HG02938 (cell line): Measurements from ENCODE around the gene PITPNC1.
"Not testable (repeated sequence)": the region's sequence is repeated elsewhere in the genome, so short reads cannot be mapped to it uniquely, and the experiment has no call there.

Source experiments
- ATAC-seq: cut with Tn5 transposase; IDR thresholded peaks from one replicate; pipeline ENCODE4 v1.9.1; 2021; ENCODE audit warnings: mild to moderate bottlenecking, moderate library complexity; ENCODE audit not compliant: unreplicated experiment

The PITPNC1 gene

DNA sequence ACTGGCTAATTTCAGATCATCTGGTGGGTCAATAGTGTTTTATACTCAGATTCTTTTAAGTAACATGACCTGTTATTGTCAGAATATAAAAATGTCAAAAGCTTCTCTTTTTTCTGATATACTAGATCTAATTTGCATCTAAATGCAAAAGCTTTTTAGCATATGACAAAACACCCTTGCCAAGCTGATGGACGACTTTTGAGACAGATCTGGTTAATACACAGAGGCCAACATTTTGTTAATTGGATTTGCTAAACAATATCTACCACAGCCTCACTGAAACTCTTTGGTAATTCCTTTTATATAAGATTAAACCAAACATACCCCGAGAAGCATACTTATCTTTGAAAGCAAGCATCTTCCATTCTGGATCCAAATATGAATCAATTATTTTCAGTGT lies 330.4 kb downstream of the PITPNC1 start:
- no peak for ATAC-seq

DNA sequence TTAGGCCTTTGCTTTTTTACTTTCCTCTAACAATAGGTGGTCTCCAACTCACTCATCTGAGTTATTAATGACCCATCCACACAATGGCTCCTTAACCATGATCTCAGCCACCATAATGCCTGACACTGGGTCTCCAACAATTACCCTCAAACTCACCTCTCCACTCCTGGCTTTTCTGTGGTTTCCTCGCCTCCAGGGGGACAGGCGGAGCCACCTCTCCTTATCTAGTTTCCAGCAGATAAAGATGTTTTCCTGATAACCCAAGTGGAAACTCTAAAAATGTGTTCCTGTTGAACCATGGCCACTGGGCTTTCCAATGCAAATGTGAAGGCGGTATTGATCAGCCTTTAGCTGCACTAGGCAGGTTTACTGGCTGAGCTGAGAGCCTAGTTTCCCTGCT lies 331.3 kb downstream of the PITPNC1 start:
- ATAC-seq: no peak

DNA sequence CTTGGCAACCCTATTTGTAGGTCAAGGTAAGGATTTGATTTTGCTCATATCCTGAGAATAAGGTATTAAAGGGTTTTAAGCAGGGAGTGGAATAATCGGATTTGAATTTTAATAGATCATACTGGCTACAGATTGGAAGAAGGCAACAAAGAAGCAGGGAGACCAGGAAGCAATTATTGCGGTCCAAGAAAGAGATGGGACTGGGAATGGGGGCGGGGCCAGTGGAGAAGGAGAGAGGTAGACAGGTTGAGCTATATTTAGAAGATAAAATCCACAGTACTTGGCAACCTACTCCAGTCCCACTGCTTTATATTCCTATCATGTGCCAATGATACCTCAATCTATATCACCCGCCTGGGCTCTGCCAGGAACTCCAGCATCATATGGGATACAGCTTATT lies 334.8 kb downstream of the PITPNC1 start:
- no peak for ATAC-seq

DNA sequence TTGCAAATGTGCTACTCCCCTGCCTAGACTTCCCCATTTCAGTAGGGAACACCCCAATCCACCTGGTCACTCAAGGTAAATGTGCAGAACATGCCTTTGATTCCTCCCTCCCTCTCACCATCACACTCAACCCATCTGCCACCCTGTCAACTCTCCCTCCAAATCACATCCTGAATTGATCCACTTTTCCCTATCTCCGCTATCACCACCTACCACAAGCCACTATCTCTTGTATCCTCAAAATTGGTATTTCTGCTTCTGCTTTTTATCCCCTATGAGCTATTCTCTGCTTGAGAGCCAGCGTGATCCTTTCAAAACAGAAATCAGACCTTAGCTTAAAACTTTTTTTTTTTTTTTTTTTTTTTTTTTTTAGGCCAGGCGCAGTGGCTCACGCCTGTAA lies 335.3 kb downstream of the PITPNC1 start:
- ATAC-seq: no peak

DNA sequence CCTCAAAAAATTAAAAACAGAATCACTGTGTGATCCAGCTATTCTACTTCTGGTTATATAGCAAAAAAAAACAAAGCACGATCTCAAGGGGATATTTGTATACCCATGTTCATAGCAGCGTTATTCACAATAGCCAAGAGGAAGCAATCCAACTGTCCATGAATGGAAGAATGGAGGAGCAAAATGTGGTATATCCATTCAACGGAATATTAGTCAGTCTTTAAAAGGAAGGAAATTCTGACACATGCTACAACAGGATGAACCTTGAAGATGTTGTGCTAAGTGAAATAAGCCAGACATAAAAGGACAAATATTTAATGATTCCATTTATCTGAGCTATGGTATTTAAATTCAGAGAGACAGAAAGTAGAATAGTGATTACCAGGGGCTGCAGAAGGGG lies 336.1 kb downstream of the PITPNC1 start:
- ATAC-seq: no peak

DNA sequence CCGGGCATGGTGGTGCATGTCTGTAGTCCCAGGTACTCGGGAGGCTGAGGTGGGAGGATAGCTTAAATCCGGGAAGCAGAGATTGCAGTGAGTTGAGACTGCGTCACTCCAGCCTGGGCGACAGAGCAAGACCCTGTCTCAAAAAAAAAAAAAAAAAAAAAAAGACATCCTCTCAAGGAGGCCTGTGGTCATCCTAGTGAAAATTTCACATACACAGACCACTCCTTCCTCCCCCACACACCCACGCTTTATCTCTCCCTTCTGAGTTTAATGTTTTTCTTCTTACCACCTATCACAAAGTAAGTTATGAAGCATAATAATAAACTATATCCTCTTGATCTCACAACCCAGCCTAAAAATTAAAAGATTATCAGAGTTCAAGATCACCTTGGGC lies 339.3 kb downstream of the PITPNC1 start:
- no peak for ATAC-seq

DNA sequence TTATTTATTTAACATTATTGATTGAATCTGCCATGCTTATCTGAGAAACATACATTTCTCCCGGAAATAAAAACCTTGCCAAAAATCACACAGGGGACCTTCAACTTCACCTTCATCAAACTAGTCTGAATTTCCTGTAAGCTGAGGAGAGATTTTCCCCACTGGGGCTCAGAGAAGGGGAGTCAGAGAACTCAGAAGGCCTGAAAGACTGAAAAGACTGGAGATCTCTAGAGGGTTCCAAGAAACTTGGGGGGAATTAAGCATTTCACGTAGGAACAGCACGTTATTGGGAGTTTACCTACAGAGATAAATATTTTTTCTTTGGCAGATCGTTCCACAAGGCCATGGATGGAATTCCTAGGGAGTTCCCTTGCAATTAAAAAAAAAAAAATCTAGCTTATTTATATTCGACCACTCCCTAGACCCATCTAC lies 340.1 kb downstream of the PITPNC1 start:
- ATAC-seq: no peak

DNA sequence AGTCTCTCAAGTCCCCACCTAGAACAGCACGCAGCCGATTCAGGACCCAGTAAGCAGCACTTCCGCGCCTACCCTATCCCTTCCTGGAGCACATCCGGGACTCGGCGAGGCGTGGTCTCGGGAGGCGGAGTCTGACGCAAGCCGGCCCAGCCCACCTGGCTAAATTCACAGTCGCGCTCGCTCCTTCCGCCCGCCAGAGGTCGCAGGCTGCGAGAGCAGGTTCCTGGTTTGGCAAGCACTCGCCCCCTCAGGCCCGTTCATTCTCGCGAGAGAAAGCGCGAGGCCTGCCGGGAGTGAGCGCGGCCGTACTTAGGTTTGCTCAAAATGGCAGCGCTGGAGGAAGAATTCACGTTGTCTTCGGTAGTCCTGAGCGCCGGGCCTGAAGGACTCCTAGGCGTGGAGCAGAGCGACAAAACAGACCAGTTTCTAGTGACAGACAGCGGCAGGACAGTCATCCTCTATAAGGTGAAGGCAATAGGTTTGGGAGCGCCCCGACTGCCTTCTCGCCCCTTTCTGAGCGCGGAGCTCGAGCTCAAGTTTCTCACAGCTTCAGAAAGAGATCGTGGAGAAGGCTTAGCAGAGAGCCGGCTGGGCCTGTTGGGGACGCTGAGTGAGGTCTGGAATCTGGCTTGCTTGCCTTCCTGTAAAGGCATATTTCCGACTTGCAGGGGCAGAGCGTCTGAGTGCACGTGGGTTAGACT lies 340.7 kb downstream of the PITPNC1 start, which contains the start of gene NOL11:
Gene NOL11, plus strand, starts transcription at position 313 of the 701 bp plus-strand sequence. Its CDS starts 12 bp downstream, at position 325.
- peak; percentile 96 for ATAC-seq

DNA sequence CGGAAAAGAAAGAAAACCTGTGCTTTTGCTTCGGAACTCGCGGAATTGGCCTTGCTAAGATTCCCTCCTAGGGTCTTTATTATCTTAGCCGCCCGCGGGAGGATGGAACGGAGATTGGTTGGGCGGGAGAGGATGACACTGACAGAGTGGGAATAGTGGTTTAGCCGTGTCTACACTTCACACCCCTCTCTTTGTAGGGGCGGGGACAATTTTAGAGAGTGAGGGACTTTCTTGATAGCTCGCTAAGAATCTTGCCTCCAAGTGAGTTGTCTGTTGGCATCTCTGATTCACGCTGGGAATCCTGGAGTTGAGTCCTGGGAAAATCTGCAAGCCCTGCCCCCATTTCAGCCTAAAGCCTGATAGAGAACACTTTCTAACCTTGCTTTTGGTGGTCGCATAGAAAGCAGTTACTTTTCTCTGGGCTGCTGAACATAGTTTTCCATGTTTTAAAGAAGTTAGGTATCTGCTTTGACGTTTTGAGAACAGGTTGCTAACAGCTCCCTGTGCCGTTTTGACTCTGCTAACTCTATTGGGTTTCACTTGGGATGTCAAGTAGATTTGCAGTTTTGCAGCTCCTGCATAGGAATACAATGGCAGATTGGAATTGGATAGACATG lies 341.4 kb downstream of the PITPNC1 start:
- ATAC-seq: peak; percentile 19

DNA sequence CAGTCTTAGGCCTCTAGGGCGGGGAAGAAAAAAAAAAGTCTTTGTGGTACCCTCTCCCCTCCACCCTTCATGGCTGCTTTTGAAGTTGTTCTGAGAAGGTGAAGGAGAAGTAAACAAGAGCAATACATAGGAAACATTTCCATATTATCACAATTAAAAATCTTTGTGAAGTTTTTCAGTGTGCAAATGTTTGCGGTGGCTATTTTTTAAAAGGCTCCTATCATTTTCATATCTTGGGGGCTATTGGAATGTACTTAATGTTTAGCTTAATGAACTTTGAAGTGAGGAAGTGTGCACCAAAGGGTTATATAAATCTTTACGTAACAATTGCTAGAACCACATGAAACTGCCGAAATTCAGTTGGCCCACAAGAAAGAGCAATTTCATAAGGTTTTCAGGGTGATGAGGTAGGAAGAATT lies 348.3 kb downstream of the PITPNC1 start:
- no peak for ATAC-seq

DNA sequence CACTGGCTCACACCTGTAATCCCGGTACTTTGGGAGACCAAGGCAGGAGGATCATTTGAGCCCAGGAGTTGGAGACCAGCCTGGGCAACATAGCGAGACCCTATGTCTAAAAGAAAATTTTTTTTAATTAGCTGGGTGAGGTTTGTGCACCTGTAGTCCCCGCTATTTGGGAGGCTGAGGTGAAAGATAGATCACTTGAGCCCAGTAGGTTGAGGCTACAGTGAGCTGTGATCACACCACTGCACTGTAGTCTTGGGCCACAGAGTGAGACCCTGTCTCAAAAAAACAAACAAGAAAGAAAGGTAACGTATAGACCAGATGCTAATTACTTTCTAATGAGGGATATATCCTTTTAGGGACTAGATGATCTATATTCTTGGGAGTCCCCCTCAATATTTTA lies 348.7 kb downstream of the PITPNC1 start:
- ATAC-seq: no peak

DNA sequence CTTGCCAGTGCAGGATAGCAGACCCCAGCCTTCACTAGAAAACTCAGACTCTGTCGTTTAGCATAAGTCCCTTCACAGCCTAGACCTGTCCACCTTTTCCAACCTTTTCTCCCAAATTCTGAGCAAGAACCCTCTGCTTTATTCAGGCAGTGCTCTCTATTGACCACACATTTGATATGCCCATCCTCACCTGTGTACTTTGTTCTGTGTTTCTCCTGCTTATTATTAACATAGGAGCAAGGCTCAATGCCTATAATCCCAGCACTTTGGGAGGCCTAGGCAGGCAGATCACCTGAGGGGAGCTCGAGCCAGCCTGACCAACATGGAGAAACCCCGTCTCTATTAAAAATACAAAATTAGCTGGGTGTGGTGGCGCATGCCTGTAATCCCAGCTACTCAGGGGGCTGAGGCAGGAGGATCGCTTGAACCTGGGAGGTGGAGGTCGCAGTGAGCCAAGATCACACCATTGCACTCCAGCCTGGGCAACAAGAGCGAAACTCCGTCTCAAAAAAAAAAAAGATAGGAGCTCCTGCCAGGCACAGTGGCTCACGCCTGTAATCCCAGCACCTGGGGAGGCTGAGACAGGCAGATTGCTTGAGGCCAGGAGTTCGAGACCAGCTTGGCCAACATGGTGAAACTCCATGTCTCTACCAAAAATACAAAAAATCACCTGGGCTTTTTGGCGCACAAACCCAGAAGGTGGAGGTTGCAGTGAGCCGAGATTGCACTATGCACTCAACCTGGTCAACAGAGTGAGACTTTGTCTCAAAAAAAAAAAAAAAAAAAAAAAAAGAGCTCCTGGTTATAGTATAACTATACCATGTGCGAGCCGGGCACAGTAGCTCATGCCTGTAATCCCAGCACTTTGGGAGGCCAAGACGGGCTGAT lies 350.3 kb downstream of the PITPNC1 start:
- not testable (repeated sequence) for ATAC-seq

DNA sequence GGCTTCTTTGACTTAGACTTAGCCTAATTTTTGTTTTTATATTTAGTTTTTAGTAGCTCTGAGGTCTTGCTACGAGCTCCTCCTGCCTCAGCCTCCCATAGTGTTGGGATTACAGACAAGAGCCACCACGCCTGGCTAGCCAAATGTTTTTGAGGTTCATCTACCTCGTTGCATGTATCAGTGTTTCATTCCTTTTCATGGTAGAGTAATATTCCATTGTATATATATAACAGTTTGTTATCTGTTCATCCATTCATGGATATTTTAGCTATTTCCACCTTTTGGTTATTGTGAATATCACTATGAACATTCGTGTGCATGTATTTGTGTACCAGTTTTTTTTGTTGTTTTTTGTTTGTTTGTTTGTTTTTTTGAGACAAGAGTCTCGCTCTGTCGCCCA lies 352.8 kb downstream of the PITPNC1 start:
- ATAC-seq: no peak

DNA sequence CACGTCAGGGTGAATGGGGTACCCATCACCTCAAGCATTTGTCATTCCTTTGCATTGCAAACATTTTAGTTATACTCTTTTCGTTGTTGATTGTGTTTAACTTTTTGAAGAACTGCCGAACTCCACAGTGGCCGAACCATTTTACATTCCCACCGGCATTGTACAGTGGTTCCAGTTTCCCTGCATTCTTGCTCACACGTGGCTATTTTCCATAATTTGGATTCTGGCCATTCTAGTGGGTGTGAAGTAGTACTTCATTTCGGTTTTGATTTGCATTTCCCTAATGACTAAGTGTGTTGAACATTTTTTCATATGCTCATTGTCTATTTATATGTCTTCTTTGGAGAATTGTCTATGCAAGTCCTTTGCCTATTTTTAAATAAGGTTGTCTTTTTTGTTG lies 353.6 kb downstream of the PITPNC1 start:
- ATAC-seq: no peak

DNA sequence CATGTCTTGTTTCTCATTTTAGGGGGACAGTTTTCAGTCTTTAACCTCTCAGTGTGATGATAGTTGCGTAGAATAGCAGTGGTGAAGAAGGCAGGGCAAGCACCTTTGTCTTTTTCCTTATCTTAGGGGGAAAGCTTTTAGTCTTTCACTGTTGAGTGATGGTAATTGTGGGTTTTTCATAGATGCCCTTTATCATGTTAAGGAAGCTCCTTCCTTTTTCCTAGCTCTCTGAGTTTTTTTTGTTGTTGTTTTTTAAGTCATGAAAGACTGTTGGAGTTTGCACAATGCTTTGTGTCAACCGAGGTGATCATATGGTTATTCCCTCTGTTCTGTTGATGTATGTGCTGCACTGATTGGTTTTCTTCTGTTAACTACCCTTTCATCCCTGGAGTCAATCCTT lies 356.4 kb downstream of the PITPNC1 start:
- ATAC-seq: no peak

DNA sequence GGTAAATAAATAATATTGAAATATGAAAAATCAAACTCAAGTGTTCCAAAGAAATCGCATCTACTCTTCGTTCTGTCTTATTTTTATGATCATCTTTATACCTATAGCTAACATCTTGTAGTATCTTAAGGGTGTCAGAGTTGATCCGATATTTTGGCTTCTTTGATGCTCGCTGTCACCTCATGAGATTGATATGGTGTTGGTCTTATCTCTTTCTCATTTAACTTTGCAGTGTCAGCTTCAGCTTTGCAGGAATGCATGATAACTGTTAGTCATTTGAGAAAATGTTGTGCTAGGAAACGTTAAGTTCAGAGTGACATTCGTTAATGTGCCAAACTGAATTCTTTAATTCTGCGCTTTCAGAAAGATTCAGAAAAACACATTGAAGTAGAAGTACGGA lies 360.1 kb downstream of the PITPNC1 start:
- ATAC-seq: no peak

DNA sequence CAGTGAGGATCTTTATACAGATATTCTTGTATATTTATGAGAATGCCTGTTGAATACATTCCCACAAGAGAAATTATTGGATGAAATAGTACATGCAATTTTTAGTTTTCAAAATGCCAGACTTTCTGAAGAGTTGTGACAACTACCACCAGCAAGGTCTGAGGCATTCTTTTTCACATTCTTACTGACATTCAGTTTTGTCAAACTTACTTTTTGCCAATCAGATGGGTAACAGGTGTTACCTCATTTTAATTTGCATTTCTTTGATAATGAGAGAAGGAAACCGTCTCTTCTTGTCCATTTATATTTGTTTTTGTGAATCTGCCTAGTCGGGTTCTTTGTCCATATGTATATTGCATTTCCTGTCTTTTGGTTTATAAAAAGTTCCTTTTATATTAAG lies 364.9 kb downstream of the PITPNC1 start:
- ATAC-seq: no peak
